Bronchial epithelial cell (primary cell): ENCODE results near the gene ITPA. TPM values are rescaled to one million over a fixed set of nuclear protein-coding genes. Genes with fewer than 3 reads are reported as not detected.
A peak's percentile ranks its signal among the peaks of the same experiment; 100 is the strongest.

ENCODE experiments used
- DNase-seq: peaks from one replicate; pipeline ENCODE4 v3.0.0-alpha.2; 2010; ENCODE audit warnings: low read depth
- FAIRE-seq: peaks from 2 replicates; lab custom pipeline; 2011; peaks lifted over from hg19 to GRCh38; lab: Jason Lieb, UNC
- H3K27me3 ChIP-seq: 2 replicates; pipeline ENCODE4 v1.5.1; 2011; ENCODE audit warnings: low read length; ENCODE audit not compliant: control insufficient read depth, insufficient read depth
- H3K36me3 ChIP-seq: 2 replicates; pipeline ENCODE4 v1.5.1; 2011; ENCODE audit warnings: low read length; ENCODE audit not compliant: control insufficient read depth, insufficient read depth
- H3K4me3 ChIP-seq: 2 replicates; pipeline ENCODE4 v1.5.1; 2011; ENCODE audit warnings: mild to moderate bottlenecking, low read depth, low read length, control low read depth
- CTCF ChIP-seq: IDR thresholded peaks from 2 replicates; pipeline ENCODE4 v1.5.1; 2011; ENCODE audit warnings: mild to moderate bottlenecking, moderate library complexity, low read length, control low read depth, inconsistent platforms; ENCODE audit not compliant: insufficient read depth, severe bottlenecking
- total RNA-seq: library from RNA; depleted of rRNA; stranded (reverse); fragments of >200 nt; gene quantifications from 2 replicates; pipeline ENCODE4 v1.2.1, GENCODE V29; 2014

ITPA gene
- total RNA-seq, 1 donor from 2014 or later = 45.5 TPM

- Histone ChIP-seq H3K4me3 (peak within 1 kb of the TSS; percentile 82), H3K27me3 (no peaks in the 10 kb centered on the region), H3K36me3 (peaks cover 2% of the 10 kb centered on the region)
- FAIRE-seq (no peak), DNase-seq (peak; percentile 80)
- TF ChIP-seq CTCF = no peak
Measured at GRCh38 chr20:3239026-3239866, 29.9 kb downstream of the ITPA start, which contains the start of gene SLC4A11. TSS of gene SLC4A11 (minus strand) at chr20:3239190. CDS start at chr20:3239137, 53 bp downstream.

DNA sequence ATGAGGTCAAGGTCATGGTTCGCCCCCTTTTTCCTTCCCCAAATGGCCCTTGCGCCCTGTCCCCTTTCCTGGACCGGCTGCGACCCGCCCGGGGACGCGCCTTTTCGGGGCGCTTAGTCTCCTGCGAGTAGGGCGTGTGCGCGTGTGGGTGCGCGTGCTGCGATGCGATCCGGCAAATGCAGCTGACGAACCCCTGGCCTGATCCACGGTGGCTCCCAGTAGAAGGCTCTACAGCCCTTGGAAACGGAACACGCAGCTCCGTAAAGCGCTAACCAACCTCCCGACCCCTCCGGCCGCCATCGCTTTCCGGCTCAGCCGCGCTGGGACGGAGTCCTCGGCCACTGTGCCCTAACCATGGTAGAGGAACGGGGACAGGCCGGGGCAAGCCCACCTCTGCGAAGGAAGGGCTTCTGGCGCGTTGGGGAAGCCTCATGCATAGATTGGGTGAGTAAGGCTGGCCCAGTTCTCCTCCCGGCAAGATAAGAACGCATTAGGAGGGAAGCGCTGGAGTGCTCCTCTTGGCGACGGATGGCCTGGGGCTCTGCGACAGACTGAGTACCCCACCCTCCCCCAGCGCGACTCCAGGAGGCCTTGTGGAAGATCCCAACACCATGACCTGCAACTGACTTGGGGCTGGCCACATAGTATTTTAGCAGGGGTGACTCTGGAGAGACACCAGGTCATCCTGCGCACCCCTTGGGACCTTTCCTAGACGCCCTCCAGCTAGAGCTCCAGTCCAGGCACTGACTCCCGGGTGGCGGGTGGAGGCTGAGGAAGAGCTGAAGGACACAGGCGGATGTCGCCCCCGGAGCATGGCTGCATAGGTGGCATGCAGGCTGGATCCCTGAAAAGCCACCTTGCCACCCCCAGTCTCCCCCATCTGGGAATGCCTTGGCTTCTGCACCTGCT lies 30.8 kb downstream of the ITPA start:
- Histone ChIP-seq H3K27me3 (no peaks in the 10 kb centered on the region), H3K4me3 (peak overlapping the region; percentile 82), H3K36me3 (no peaks in the 10 kb centered on the region)
- no peak for FAIRE-seq
- peak; percentile 58 for DNase-seq
- TF ChIP-seq CTCF = no peak

GRCh38 chr20:3240776-3241363 lies 31.6 kb downstream of the ITPA start:
- no peaks in the 10 kb centered on the region for H3K27me3 ChIP-seq
- FAIRE-seq = no peak
- TF ChIP-seq CTCF = no peak
- DNase-seq = no peak
- no peak overlapping the region for H3K4me3 ChIP-seq
- H3K36me3 ChIP-seq = no peaks in the 10 kb centered on the region

GRCh38 chr20:3242172-3242692 lies 32.9 kb downstream of the ITPA start:
- Histone ChIP-seq H3K4me3 (no peak overlapping the region), H3K27me3 (no peaks in the 10 kb centered on the region), H3K36me3 (no peaks in the 10 kb centered on the region)
- no peak for TF ChIP-seq CTCF
- FAIRE-seq = no peak
- DNase-seq = no peak

- DNase-seq (no peak), FAIRE-seq (no peak)
- Histone ChIP-seq H3K27me3 (no peaks in the 10 kb centered on the region), H3K4me3 (no peak overlapping the region), H3K36me3 (no peaks in the 10 kb centered on the region)
- no peak for TF ChIP-seq CTCF
Measured at GRCh38 chr20:3243718-3244358, 34.5 kb downstream of the ITPA start.
